ENCODE measurements around the gene COL4A1. TPM values are rescaled to one million over a fixed set of nuclear protein-coding genes. Genes with fewer than 3 reads are reported as not detected.

The COL4A1 gene
- total and polyA plus RNA-seq, 2 of the 13 experiments (the other 11 are each of a cell fraction or from before 2014, with no cell fraction given): not detected

DNA sequence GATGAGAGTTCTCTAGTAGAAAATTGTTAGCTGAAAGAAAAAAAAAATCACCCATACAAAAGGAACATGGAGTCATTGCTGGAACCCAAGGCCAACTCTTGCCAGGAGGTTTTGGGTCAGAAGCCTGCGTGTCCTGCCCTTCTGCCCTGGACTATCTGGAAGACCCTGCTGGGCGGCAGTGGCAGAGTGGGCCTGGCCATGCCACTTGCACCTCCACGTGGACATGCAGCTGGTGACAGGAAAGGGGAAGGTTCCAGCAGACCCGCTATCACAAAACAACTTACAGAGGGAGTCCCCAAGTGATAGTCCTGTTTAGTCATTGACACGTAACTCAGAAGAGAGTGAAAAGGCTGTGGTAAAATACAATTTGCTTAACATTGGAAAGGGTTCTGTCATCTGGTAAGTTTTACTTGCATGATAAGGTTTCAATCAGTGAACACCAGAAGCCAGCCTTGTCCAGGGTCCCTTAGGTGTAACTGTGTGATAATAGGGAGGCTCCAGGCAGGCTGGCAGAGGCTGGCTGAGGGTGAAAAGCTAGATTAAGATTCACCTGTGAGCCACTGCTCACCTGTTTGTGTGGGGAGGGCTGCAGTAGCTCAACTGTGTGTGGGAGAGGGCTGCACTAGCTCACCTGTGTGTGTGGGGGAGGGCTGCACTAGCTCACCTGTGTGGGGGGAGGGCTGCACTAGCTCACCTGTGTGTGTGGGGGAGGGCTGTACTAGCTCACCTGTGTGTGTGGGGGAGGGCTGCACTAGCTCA, 47.9 kb upstream of the COL4A1 start (continued):
- TF ChIP-seq IKZF4 (CRISPR knock-in tag; IDR thresholded peaks at IDR 0.05; ENCODE audit: borderline replicate concordance, low read depth, not compliant biosample characterization) (no peak), KLF16 (CRISPR knock-in tag; IDR thresholded peaks at IDR 0.05) (no peak), ZSCAN12 (CRISPR knock-in tag; IDR thresholded peaks at IDR 0.05) (no peak), GATAD2A (CRISPR knock-in tag; IDR thresholded peaks at IDR 0.05) (no peak), KLF9 (CRISPR knock-in tag; IDR thresholded peaks at IDR 0.05; ENCODE audit: low read depth) (no peak), TMF1 (CRISPR knock-in tag; IDR thresholded peaks at IDR 0.05; ENCODE audit: low read depth) (no peak), KAT2B (IDR thresholded peaks at IDR 0.05; ENCODE audit: borderline replicate concordance, low read depth, low read length) (no peak)

DNA sequence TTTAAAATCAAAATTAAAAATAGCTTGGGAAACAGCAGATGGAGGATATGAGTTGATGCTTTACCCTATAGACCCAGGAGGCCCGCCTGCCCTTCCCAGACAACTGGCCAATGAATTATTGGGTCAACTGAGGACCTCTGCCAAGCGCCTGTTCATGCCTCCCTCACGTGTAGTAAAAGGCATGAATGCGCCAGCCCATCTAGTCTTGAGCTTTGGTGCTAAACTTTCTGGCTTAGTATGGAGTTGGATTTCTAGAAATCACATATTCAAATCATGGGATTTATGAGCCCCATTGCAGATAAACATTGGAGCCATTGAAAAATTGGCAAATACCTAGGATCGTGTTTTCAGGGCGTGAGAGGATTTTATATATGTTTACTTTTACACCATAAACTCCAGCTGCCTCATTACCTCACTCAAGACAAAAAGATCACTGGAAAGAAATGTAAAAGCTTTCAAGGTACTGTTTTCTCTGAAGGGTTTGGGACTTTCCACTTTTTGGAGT, 47.2 kb upstream of the COL4A1 start:
- no peak overlapping the region for H3K4me2 ChIP-seq (ENCODE audit: low read depth, low read length)
- H2AFZ ChIP-seq (ENCODE audit: low read length): no peak overlapping the region
- H3K36me3 ChIP-seq (replicated peaks in 1 of 2; ENCODE audit: control insufficient read depth in 1 of 2, insufficient read depth in 2 of 2, low read length in 2 of 2): no peaks in the 10 kb centered on the region
- no peaks in the 10 kb centered on the region for H3K4me1 ChIP-seq (ENCODE audit: insufficient read depth, low read length)
- no peak for DNase-seq (ENCODE audit: low spot score)
- ChIA-PET POLR2A (no interaction called here), CTCF (ENCODE audit: low intra/inter-chr PET ratio, low total read pairs) (no interaction called here)
- intact Hi-C loops (cut with micrococcal nuclease; ENCODE audit: unreplicated experiment) (no loop called here), in situ Hi-C loops (cut with HindIII; ENCODE audit: extremely low pct_ligation_motif_present, low pct_unique_long_range_greater_than_20kb) (no loop called here)
- ATAC-seq: no peak
- BruUV-seq (replicated peaks): no TSS peak
- H3K9ac ChIP-seq (ENCODE audit: insufficient read depth, low read depth, low read length): no peak overlapping the region
- WGBS (ENCODE audit: low lambda C conversion rate): 5% methylated on average over 6 of the region's 6 CpGs
- H4K20me1 ChIP-seq (ENCODE audit: insufficient read depth, low read length): no peaks in the 10 kb centered on the region
- H3K9me3 ChIP-seq (ENCODE audit: low read length): no peaks in the 10 kb centered on the region
- peaks cover 0 to 13% of the 10 kb centered on the region in 2 experiments; a peak in 1 of 5 replicates for H3K27me3 ChIP-seq (ENCODE audit: control insufficient read depth in 1 of 2, insufficient read depth in 2 of 2, low read length in 2 of 2)
- no peak overlapping the region for H3K27ac ChIP-seq (ENCODE audit: extremely low read length, insufficient read depth, low read length)
- no peak for TF ChIP-seq ZIK1 (CRISPR knock-in tag; IDR thresholded peaks at IDR 0.05; ENCODE audit: borderline replicate concordance, low read depth)
- no peak for TF ChIP-seq SIN3B (IDR thresholded peaks at IDR 0.05; ENCODE audit: low read length)
- TF ChIP-seq ZNF605 (CRISPR knock-in tag; IDR thresholded peaks at IDR 0.05): no peak
- TF ChIP-seq GZF1 (CRISPR knock-in tag; IDR thresholded peaks at IDR 0.05): no peak
- no peak for TF ChIP-seq ZFP36 (IDR thresholded peaks at IDR 0.05; ENCODE audit: borderline replicate concordance, low read depth, low read length, partially characterized antibody)
- TF ChIP-seq ZNF136 (CRISPR knock-in tag; IDR thresholded peaks at IDR 0.05; ENCODE audit: low read depth): no peak
- TF ChIP-seq TGIF2 (CRISPR knock-in tag; IDR thresholded peaks at IDR 0.05): no peak
- no peaks in the 10 kb centered on the region for H3K79me2 ChIP-seq (ENCODE audit: insufficient read depth, low read length)
- no peak for FAIRE-seq
- H3K4me3 ChIP-seq (replicated peaks in 1 of 3; ENCODE audit: insufficient read depth in 1 of 3, low read depth in 2 of 3, low read length in 3 of 3): no peak overlapping the region
